Activated CD4-positive, alpha-beta T cell treated with anti-CD3 and anti-CD28 coated beads for 36 hours (primary cell): ENCODE results near the gene RERE. TPM values are rescaled to one million over a fixed set of nuclear protein-coding genes. Genes with fewer than 3 reads are reported as not detected.
A peak's percentile ranks its signal among the peaks of the same experiment; 100 is the strongest.
"Not testable (repeated sequence)": the region's sequence is repeated elsewhere in the genome, so short reads cannot be mapped to it uniquely, and the experiment has no call there.

ENCODE experiments used
- ATAC-seq: fragments of 200-7000 bp; cut with Tn5 transposase; one replicate; pipeline ENCODE4 v1.10.0; 2021; ENCODE audit warnings: mild to moderate bottlenecking, moderate library complexity
- CTCF ChIA-PET: fragments of 350-600 bp; sonication (Branson Sonifier 250); formaldehyde crosslinking; loops from one replicate; lab custom pipeline; 2021; ENCODE audit warnings: antibody characterized with exemption; lab: Charles Lee
- POLR2A ChIA-PET: fragments of 350-600 bp; sonication (Branson Sonifier 250); formaldehyde crosslinking; loops from one replicate; lab custom pipeline; 2021; ENCODE audit warnings: antibody characterized with exemption, inconsistent platforms; lab: Charles Lee
- DNase-seq: peaks from one replicate; pipeline ENCODE4 v3.0.0-alpha.2; 2020
- H3K27ac Mint-ChIP-seq: one replicate; pipeline ENCODE4 v1.8.0; 2021; ENCODE audit warnings: mixed read lengths
- H3K27me3 Mint-ChIP-seq: one replicate; pipeline ENCODE4 v1.8.0; 2021; ENCODE audit warnings: mixed read lengths
- H3K36me3 Mint-ChIP-seq: one replicate; pipeline ENCODE4 v1.8.0; 2021; ENCODE audit warnings: low read depth, mixed read lengths
- H3K4me1 Mint-ChIP-seq: one replicate; pipeline ENCODE4 v1.8.0; 2021; ENCODE audit warnings: mixed read lengths
- H3K4me3 Mint-ChIP-seq: one replicate; pipeline ENCODE4 v1.8.0; 2021; ENCODE audit warnings: mild to moderate bottlenecking, moderate library complexity, mixed read lengths
- H3K9me3 Mint-ChIP-seq: one replicate; pipeline ENCODE4 v1.8.0; 2021; ENCODE audit warnings: low read depth, mixed read lengths
- intact Hi-C, 2 experiments: fragments of 100-400 bp; cut with DNase I in 1 of 2; cut with micrococcal nuclease in 1 of 2; formaldehyde crosslinking; loops; one replicate each; pipeline versions ENCODE4 v1.14.2 to v1.15.1; 2022 to 2024; cut with DNase I, micrococcal nuclease
- total RNA-seq, 2 experiments: library from RNA; stranded (reverse); gene quantifications; one replicate each; pipeline ENCODE4 v1.2.3, GENCODE V29; 2021

Gene RERE
- total RNA-seq, 2 experiments from 2014 or later = 57.4 to 71.6 TPM

DNA sequence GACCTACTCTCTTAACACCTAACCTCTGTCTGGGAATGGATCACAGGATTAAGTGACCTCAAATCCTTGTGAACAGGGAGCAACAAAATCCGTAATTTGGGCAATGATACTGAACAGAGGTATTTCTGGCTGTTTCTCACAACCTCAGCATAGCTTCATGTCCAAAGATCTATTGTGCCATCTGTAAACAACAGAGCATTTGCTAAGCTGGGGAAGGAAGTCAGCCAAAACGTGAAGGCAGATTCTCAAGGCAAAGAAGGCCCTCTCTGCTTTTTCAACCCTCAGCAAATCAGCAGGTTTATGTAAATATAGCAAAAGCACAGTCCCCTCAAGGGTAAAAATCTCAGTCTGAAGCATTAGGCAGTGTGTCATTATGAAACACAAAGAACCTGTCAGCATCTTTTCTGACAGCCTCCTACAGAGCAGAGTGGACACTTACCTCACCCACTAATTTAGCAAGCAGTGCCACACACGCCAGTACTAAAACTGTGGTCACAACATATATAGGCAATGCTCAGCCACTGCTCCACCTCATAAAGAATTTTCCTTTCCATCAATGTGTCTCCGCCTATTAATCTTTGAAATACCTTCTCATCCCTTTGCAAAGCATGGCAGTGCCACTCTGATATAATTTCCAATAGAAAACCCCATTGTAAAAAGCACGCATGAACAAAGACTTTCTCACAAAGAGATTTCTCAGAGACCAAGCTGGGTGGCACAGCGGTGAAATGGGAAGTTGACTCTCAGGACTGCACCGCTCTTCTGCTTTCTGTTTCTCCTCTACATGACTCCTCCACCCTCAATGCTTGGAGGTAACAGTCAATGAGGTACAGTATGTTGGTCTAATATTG lies 188.0 kb downstream of the RERE start:
- H3K36me3 Mint-ChIP-seq = peaks cover 5% of the 10 kb centered on the region
- H3K27me3 Mint-ChIP-seq = no peaks in the 10 kb centered on the region
- H3K4me1 Mint-ChIP-seq = peaks cover 50% of the 10 kb centered on the region
- intact Hi-C loops = loop anchor here (2.0 kb wide), 2 partner anchors 19 to 25 kb away; no protein-coding TSS in a partner anchor
- H3K27ac Mint-ChIP-seq = peak overlapping the region; percentile 38
- H3K4me3 Mint-ChIP-seq = no peak overlapping the region
- H3K9me3 Mint-ChIP-seq = no peaks in the 10 kb centered on the region
- DNase-seq (peak; percentile 29), ATAC-seq (peak; percentile 91)
- ChIA-PET POLR2A (interaction anchor here (0.6 kb wide), 1 partner anchor 59 kb away, joined by 4 read pairs; no protein-coding TSS in a partner anchor), CTCF (interaction anchor here (1.2 to 2.4 kb wide), 2 partner anchors 41 to 67 kb away, joined by 3 to 11 read pairs; no protein-coding TSS in a partner anchor)

DNA sequence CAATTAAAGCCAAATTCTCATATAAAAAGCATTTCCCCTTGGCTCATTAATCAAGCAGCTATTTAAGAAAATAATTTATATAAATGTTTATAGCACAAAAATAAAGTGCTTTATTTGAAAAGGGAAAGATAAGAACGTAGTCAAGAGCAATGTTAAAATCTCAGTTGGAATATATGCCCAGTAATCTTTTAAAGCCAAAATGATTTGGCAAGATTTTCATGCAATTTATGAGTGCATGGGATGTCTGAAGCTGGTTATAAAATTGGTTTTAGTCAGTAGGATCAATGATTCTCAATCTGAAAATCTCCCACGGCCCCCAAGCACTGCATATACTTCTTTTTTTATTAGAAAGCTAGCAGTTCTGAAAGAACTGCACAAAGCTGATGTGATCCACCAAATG lies 188.8 kb downstream of the RERE start:
- Mint-ChIP-seq H3K27ac (no peak overlapping the region), H3K27me3 (no peaks in the 10 kb centered on the region), H3K9me3 (no peaks in the 10 kb centered on the region), H3K4me1 (peaks cover 55% of the 10 kb centered on the region), H3K36me3 (peaks cover 4% of the 10 kb centered on the region), H3K4me3 (no peak overlapping the region)
- intact Hi-C loops = loop anchor here (2.0 kb wide), 2 partner anchors 20 to 24 kb away; no protein-coding TSS in a partner anchor
- no peak for DNase-seq
- no peak for ATAC-seq
- ChIA-PET CTCF (interaction anchor here (0.7 to 2.9 kb wide), 4 partner anchors 10 to 143 kb away, joined by 3 to 14 read pairs (median 7); no protein-coding TSS in a partner anchor), POLR2A (no interaction called here)

GRCh38 chr1:8627728-8628127 lies 189.7 kb downstream of the RERE start:
- Mint-ChIP-seq H3K4me3 (no peak overlapping the region), H3K9me3 (no peaks in the 10 kb centered on the region), H3K27me3 (no peaks in the 10 kb centered on the region), H3K4me1 (peaks cover 60% of the 10 kb centered on the region), H3K27ac (no peak overlapping the region), H3K36me3 (peaks cover 4% of the 10 kb centered on the region)
- intact Hi-C loops = loop anchor here (2.0 kb wide), 2 partner anchors 21 to 23 kb away; no protein-coding TSS in a partner anchor
- no peak for DNase-seq
- CTCF ChIA-PET = interaction anchor here (0.5 to 2.9 kb wide), 10 partner anchors 9 to 392 kb away, joined by 3 to 14 read pairs (median 3); no protein-coding TSS in a partner anchor
- POLR2A ChIA-PET = interaction anchor here (0.7 to 0.8 kb wide), 2 partner anchors 76 to 251 kb away, joined by 3 to 4 read pairs; partner anchors contain the start of gene ENO1
- ATAC-seq = no peak

DNA sequence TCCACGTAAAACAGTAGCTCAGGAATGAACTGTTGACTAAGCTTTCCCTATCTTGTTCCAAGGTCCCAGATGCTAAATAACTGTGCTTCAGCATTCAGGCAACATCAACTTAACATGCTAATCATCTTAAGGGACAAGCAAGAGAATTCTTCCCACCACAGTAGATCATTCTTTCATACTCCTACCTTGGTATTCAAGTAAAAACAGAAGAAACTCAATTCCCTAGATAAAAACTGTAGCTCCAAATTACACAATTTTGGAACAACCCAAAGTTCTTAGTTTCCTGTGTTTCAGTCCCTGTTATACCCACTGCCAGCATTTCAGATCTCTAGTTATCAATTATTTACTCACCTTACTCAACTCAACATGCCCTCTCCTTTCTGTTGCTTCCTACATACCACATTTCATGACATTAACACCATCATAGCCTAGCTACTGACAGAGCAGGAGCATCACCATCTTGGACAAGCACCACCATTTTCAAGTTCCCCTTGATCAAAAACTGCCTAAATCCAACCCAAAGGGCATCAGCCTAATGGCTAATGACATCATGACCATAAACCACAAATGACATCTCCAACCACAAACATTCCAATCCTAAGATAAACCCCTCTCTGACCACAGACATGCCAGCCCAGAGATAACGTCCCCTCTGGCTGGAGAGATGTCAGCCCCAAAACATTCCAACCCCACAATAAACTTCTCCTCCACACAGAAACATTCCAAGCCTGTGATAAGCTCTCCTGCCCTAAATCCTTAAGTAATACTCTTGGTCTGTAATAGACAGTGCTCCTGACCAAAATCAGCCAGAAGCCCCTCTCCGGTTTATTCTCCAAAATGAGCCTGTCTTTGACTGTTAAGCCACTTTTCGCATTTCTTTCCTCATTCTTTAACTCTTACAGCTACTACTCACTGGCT lies 191.2 kb downstream of the RERE start:
- Mint-ChIP-seq H3K36me3 (peaks cover 4% of the 10 kb centered on the region), H3K4me3 (no peak overlapping the region), H3K4me1 (peaks cover 49% of the 10 kb centered on the region), H3K27ac (no peak overlapping the region), H3K9me3 (no peaks in the 10 kb centered on the region), H3K27me3 (no peaks in the 10 kb centered on the region)
- intact Hi-C loops = no loop called here
- no peak for DNase-seq
- no peak for ATAC-seq
- ChIA-PET POLR2A (no interaction called here), CTCF (interaction anchor here (1.0 to 2.9 kb wide), 4 partner anchors 10 to 44 kb away, joined by 3 to 14 read pairs (median 4); no protein-coding TSS in a partner anchor)

DNA sequence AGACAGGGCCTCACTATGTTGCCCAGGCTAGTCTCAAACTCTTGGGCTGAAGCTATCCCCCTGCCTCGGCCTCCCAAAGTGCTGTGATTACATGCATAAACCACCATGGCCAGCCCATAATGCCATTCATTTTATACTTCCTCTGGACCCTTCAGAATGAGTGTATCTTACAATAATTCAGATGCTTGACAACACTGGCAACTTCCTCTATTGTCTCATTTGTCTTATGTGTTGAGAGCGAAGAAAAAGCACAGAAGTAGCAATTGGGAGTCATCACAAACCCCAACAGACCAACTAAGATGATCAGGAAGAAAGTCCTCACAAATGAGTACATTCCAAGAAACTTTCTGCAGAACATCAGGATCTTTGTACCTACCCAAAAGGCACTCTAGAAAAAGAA lies 191.9 kb downstream of the RERE start:
- ChIA-PET POLR2A (no interaction called here), CTCF (interaction anchor here (1.0 to 2.9 kb wide), 2 partner anchors 11 to 13 kb away, joined by 3 to 14 read pairs; no protein-coding TSS in a partner anchor)
- Mint-ChIP-seq H3K4me1 (peaks cover 46% of the 10 kb centered on the region), H3K4me3 (no peak overlapping the region), H3K27me3 (no peaks in the 10 kb centered on the region), H3K36me3 (peaks cover 4% of the 10 kb centered on the region), H3K27ac (no peak overlapping the region), H3K9me3 (no peaks in the 10 kb centered on the region)
- DNase-seq (no peak), ATAC-seq (no peak)
- intact Hi-C loops = no loop called here

DNA sequence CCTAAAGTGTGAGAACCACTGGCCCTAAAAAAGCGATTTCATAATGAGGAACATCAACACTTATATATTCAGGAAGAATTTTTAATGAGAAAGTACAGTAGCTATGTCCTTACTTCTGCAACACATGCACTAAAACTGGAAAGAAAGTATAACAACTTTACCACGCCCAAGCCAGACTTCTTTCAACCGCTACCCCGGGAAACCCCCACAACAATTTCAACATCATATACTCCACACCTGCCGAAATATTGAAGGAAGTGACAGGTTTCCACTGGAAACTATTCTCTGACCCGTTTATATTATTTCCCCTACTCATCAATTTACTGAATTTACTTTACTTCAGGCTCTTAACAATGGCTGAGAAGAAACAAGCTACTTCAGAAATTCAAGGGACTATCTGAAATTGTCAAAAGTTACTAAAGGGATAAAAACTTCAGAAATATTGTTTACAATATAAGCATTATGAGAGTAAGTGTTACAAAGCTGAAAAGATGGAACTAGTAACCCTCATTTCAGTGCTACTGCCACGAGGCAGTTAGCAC lies 193.7 kb downstream of the RERE start:
- H3K9me3 Mint-ChIP-seq, H3K27me3 Mint-ChIP-seq, H3K4me3 Mint-ChIP-seq, POLR2A ChIA-PET, CTCF ChIA-PET, intact Hi-C loops, H3K36me3 Mint-ChIP-seq: not testable (repeated sequence)
- ATAC-seq = peak; percentile 69
- peaks cover 31% of the 10 kb centered on the region for H3K4me1 Mint-ChIP-seq
- H3K27ac Mint-ChIP-seq = peak overlapping the region; percentile 62
- peak; percentile 43 for DNase-seq

DNA sequence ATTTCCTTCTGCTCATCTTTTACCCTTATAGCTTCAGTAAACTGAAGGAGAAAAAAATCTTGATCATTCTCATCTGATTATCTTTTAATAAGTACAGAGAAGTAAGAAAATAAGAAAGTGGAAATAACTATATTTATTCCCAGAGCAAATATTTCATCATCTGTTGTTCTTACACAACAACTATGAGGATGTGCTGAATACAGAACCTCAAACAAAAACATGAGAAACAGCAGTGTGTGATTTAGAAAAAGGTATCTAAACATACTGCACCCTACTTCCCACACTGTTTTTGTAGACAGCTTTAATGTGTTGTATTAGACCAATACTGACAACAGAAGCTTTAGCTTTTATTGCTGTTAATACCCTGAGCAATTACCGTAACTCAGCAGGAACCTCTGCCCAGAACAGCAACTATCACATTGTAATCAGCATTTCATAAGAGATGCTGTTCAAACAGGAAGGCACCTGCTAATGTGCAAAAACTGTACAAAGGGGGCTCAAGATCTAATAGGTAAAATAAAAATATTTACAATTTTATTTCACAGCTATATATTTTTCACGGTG lies 195.6 kb downstream of the RERE start:
- H3K27me3 Mint-ChIP-seq, ATAC-seq, H3K27ac Mint-ChIP-seq: not testable (repeated sequence)

DNA sequence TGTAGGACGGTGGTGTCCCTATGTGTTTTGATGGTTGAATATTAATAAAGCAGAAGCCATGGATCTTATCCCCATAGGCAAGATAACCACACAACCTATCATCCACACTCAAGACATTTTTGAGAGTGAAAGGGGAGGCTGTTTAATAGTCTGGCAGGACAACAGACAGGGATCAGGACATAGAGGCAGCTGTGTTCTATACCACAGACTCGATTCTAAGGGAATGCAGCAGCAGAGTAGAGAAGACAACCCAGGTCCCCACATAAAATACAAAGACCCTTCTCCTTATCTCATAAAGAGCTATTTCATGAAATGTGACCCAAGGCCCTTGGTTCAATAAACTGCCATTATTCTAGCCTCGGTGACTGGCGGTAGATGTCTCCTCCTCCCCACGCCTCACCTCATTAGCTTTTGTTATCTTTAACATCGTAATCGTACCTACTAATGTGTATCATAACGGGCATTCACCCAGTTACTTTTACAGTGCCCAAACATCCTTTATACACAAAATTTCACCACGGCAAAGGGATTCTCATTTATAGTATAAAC lies 196.3 kb downstream of the RERE start:
- intact Hi-C loops, H3K27me3 Mint-ChIP-seq, DNase-seq, ATAC-seq, H3K4me3 Mint-ChIP-seq, H3K9me3 Mint-ChIP-seq, H3K36me3 Mint-ChIP-seq, POLR2A ChIA-PET, H3K27ac Mint-ChIP-seq: not testable (repeated sequence)
- CTCF ChIA-PET = interaction anchor here (0.5 to 2.2 kb wide), 4 partner anchors 17 to 228 kb away, joined by 3 to 6 read pairs (median 4); no protein-coding TSS in a partner anchor
- H3K4me1 Mint-ChIP-seq = peaks cover 26% of the 10 kb centered on the region

More for the DNA sequence above, 195.6 kb downstream of the RERE start:
- POLR2A ChIA-PET, H3K36me3 Mint-ChIP-seq, intact Hi-C loops, DNase-seq, H3K9me3 Mint-ChIP-seq, H3K4me3 Mint-ChIP-seq: not testable (repeated sequence)
- CTCF ChIA-PET = interaction anchor here (1.3 to 2.2 kb wide), 2 partner anchors 47 to 227 kb away, joined by 3 to 6 read pairs; no protein-coding TSS in a partner anchor
- peaks cover 33% of the 10 kb centered on the region for H3K4me1 Mint-ChIP-seq

DNA sequence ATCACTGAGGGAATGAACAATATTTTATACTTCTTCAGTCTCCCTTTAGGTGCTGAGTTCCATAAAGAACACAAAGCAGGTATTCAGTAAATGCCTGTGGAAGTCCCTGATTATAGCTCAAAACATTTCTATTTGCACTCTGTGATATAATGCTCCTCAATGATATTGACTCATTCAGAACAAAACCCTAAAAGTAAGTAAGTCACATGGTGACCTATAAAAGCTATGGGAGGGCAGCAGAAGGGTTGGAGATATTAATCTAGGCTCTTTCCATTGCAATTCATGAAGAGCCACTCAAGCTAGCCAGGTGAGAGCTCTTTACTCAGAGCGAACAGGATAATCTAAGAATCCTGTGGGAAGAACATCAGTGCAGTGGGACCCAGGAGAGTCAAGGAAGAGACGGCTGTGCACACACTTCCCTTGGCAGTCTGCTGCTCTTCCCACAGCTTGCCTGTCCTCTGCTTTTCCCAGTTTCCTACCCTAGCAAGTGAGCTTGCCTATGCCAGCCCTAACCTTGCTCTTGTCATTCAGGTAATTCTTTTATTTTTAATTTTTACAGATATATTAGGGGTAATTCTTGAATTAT lies 197.4 kb downstream of the RERE start:
- peaks cover 27% of the 10 kb centered on the region for H3K4me1 Mint-ChIP-seq

DNA sequence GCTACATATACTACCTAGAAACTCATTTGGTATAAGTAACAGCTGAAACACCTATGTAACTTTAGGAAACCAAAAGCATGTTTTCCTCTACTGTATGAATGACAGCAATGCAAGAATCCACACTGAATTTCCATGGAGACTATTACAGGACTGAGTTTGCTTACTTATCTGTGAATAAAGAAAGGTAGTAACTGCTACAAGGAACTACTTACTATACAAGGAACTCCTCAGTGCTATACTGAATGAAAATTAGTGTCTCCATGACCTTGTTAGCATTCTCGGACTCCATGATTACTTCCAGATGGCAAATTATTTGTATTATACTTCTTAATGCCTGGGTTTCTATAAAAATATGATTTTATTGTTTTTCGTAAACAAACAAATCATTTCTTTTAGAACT lies 198.0 kb downstream of the RERE start:
- intact Hi-C loops, ATAC-seq, H3K4me3 Mint-ChIP-seq, H3K9me3 Mint-ChIP-seq, H3K27ac Mint-ChIP-seq, H3K36me3 Mint-ChIP-seq, DNase-seq, H3K27me3 Mint-ChIP-seq, POLR2A ChIA-PET: not testable (repeated sequence)
- CTCF ChIA-PET = interaction anchor here (0.7 to 1.4 kb wide), 2 partner anchors 30 to 59 kb away, joined by 3 to 5 read pairs; no protein-coding TSS in a partner anchor
- H3K4me1 Mint-ChIP-seq = peaks cover 28% of the 10 kb centered on the region

More for the DNA sequence above, 197.4 kb downstream of the RERE start:
- intact Hi-C loops, H3K36me3 Mint-ChIP-seq, H3K27ac Mint-ChIP-seq, H3K9me3 Mint-ChIP-seq, ATAC-seq, POLR2A ChIA-PET, DNase-seq, H3K27me3 Mint-ChIP-seq, H3K4me3 Mint-ChIP-seq: not testable (repeated sequence)
- CTCF ChIA-PET = interaction anchor here (0.7 to 2.2 kb wide), 4 partner anchors 30 to 229 kb away, joined by 3 to 6 read pairs (median 4); no protein-coding TSS in a partner anchor
